HG03139 (cell line): ENCODE data around the gene TKTL1.
A peak's percentile ranks its signal among the peaks of the same experiment; 100 is the strongest.

Experiments used
- ATAC-seq: cut with Tn5 transposase; IDR thresholded peaks from one replicate; pipeline ENCODE4 v1.9.1; 2021; ENCODE audit not compliant: unreplicated experiment

The TKTL1 gene

DNA sequence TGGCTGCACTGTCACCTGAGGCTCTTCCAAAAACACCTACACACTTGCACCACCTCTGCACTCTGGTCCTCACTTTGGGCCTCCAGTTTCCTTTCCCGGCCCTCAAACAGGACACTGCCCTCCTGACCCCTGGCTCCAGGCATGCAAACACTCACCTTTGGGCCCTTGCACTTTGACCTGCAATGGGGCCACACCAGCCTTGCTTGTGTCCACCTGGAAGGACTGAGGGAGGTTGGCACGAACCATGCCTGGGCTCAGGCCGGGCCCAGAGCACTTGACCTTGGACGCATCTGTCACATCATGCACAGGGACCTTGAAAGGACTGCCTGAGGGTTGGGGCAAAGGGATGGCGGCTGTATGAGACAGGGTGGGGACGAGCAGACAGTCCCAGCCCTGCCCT, 63.2 kb downstream of the TKTL1 start:
- no peak for ATAC-seq

- ATAC-seq: no peak
Observed at GRCh38 chrX:154359362-154360154, 64.0 kb downstream of the TKTL1 start.

DNA sequence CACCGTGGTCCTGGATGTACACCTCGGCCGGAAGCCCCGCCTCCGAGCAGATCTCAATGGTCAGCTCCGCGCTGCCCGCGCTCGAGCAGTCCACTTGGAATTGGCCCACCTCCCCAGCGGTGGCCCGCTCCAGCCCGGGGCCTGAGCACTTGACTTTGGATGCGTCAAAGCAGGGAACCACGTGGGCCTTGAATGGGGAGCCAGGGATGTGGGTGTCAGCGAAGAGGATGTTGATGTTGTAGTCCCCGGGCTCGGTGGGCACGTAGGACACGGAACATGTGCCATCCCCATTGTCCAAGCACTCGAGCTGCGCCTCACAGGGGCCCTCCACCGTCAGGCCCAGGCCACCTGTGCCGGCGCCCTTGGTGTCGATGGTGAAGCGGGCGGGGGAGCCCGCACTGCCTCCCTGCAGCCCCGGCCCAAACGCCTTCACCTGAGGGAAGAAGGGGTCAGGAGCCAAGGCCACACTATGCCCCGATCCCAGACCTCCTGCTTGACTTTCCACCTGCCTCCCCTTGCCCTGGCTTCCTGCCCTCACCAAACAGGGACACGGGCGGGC, 64.6 kb downstream of the TKTL1 start:
- no peak for ATAC-seq

GRCh38 chrX:154362085-154362742, 66.6 kb downstream of the TKTL1 start:
- no peak for ATAC-seq

DNA sequence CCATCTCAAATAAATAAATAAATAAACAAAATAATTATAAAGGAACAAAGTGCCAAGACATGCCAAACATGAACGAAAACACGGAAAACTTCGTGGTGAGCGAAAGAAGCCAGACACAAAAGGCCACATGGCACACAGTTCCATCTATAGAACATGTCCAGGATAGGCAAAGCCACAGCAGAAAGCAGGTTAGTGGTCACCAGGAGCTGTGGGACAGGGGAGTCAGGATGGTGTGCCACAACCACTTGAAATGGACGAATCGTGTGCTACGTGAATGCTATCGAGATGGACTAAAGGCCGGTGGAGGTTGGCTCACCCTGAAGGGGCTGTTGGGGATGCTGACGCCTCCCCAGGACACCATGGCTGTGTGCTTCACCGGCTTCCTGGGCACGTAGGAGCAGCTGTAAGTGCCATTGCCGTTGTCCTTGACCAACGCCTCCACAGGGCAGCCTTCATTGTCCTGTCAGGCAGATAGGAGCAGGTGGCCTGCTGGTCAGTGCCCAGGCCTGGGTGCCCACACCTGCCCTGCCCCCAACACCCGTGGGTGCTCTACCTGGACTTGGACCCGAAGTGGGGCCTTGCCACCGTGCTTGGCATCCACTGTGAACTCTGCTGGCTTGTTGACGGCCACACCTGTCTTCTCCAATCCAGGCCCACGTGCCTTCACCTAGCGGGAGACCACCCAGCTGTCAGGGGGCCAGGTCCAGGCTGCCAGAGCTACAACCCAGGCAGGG, 68.3 kb downstream of the TKTL1 start:
- ATAC-seq: no peak

GRCh38 chrX:154365052-154365600, 69.5 kb downstream of the TKTL1 start:
- ATAC-seq: no peak

GRCh38 chrX:154365997-154366665, 70.5 kb downstream of the TKTL1 start:
- ATAC-seq: no peak

GRCh38 chrX:154366666-154367055, 71.1 kb downstream of the TKTL1 start:
- ATAC-seq: no peak

- ATAC-seq: no peak
Observed at GRCh38 chrX:154367474-154368308, 72.1 kb downstream of the TKTL1 start.

DNA sequence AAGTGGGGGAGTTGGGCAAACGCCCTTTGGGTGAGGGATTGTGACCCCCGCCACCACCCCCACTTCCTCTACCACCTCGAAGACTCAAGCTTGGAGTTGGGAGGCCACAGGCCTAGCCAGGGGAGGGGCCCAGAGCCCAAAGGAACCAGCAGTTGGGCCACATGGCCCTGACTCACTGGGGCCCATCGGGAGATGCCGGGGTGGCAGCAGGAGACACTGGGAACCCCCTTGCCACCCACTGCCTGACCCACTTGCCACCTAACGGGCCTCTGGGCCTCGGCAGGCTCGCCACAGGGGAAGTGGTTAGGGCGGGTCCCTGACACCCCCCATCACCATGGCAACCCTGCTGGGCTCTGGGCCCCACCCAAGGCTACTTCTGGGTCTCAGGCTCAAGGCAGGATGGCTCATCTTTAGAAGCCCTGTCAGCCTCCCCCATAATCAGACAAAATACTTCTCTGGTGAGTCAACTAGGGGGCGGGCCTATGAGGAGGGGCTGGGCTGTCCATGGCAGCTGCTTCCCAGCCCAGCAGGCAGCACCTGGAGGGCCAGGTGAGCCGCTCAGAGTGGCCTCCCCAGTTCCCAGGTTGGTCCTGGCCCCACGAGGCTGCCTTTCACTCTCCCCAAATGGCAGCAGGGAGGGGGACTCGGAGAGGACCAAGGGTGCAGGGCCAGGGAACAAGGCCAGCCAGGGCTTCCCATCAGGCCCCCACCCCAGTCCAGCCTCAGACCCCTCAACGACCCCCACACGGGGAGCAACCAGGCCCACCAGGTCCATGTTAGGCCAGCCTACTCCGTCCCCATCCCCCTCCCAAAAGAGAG, 73.2 kb downstream of the TKTL1 start:
- ATAC-seq: no peak

GRCh38 chrX:154369449-154370299, 74.1 kb downstream of the TKTL1 start:
- no peak for ATAC-seq

- no peak for ATAC-seq
Observed at GRCh38 chrX:154370300-154371016, 74.9 kb downstream of the TKTL1 start.

- ATAC-seq: peak; percentile 50
Observed at GRCh38 chrX:154371017-154371788, 75.6 kb downstream of the TKTL1 start.

DNA sequence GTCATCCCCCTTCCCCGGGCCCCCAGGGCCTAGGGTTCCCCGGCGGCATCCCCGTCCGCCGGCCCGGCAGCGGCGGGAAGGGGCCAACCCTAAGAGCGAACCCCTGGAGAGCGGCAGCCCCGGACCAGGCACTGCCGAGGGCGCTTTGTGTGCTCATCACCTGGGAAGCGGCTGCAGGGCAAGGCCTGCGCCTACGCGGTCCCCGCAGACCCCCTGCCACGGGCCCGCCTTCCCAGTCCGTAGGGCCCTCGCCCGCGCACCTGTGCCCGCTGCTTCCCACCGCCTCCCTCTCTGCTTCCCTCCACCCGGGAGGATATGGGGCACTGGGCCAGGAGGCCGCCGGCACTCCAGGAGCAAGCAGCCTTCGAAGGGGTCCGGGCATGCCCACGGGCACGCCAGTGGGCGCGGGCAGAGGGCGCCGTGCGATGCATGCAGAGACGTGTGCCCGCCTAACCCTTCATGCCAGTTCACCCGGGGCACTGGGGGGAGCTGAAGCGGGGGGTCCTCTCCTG, 76.2 kb downstream of the TKTL1 start:
- peak; percentile 4 for ATAC-seq

DNA sequence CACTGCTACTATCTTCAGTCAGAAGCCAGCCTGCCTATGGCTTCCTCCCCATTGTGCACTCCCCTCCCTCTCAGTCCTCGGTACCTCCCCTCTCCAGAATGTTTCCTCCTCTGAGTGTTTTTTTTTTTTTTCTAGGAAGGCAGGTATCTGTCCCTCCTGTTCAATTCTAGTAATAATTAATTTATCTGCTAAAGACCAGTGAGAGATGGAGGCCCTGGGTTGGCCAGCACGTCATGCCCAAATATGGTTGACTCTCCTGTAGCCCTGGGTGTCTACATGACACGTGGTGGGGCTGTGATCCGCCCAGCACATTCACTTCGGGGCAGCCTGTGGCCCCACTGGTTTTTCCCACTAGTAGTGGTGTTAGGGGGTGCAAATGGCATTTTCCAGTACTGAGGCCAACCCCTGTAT, 77.0 kb downstream of the TKTL1 start:
- ATAC-seq: no peak
